HG02970 (cell line): Measurements from ENCODE around the gene MEGF9.
"Not testable (repeated sequence)": the region's sequence is repeated elsewhere in the genome, so short reads cannot be mapped to it uniquely, and the experiment has no call there.

Source experiments
- ATAC-seq: cut with Tn5 transposase; IDR thresholded peaks from one replicate; pipeline ENCODE4 v1.9.1; 2021; ENCODE audit warnings: mild to moderate bottlenecking, moderate library complexity, moderate number of reproducible peaks; ENCODE audit not compliant: unreplicated experiment, low FRiP score

MEGF9 gene

GRCh38 chr9:120552210-120552704 is 162.0 kb downstream of the MEGF9 start:
- not testable (repeated sequence) for ATAC-seq
